AG20443 (cell line): ENCODE results near the gene FLRT1.

Source experiments
- DNase-seq: peaks from one replicate; pipeline ENCODE4 v3.0.0; 2012; ENCODE audit warnings: low spot score, mixed read lengths

Gene FLRT1

DNA sequence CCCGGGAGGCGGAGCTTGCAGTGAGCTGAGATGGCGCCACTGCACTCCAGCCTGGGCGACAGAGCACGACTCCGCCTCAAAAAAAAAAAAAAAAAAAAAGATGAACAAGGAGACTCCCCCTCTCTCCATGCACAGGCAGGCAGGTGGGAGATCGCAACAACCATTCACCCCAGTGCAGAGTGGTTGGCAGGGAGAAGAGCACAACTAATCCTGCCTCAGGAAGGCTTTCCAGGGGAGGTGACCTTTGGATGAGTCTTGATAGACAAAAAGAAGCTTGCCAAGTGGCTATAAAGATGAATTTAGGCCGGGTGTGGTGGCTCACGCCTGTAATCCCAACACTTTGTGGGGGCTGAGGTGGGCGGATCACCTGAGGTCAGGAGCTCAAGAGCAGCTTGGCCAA is 30.0 kb downstream of the FLRT1 start:
- no peak for DNase-seq

DNA sequence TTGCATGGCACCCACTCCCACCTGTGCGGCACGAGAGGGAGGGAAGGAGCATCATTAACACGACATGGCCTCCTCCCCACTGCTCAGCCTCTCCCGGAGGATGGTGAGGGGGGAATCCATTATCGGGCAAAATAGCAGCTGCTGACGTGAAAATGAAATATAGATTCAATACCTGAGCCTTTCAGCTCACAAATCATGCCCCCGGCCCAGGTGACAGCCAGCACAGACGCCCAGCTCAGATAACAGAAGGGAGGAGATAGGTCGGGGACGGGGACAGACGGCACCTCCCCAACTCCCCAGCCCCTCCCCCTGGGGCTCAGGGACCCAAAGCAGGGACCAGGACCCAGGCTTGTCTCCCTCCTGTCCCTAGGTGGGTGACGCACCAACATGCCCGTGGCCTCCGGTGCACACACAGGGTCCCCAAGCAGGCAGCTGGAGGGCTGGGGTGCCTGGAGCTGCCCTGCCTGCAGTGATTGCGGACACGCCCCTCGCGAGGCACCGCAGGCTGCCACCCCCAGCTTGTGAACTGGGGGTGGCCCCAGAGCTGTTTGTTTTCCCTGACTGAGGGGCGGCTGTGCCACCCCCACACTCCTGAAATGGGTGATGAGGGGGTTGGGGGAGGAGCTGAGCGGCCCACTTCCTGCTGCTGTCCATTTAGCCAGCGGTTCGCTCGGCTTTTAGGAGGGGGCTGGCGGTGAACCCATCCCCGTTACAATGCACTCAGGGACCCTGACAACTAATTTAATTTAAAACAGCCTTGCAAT is 31.7 kb downstream of the FLRT1 start:
- no peak for DNase-seq

DNA sequence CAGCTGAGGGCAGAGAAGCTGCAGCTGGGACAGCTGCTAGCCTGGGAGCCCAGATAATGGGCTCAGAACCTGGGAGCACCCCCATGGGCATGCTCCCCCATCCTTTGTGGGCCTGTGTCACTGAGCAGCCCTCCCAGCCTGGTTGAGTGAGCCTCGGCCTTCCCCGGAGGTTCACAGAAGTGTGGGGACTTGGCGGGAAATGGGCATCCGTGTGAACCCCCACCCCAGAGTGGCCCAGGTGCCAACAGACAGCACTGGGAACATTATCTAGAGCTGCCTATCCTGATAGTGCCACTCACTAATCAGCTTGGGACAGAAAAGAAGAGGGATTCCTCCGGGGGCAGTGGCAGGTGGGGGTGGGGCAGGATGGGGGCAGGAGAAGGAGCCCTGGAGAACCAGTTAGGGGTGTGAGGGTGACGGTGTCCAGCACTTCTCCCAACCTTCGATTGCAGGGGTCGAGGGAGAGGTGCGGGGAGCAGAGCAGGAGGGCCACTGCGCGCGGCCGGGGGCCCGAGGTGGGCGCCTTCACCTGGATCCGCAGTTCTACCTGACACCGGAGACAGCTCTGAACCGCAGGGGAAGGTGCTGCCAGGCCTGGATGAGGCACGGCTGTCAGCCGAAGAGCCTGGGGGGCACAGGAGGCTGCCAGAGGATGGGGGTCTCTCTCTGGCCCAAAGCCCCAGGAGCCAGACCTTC is 33.1 kb downstream of the FLRT1 start:
- DNase-seq = no peak

DNA sequence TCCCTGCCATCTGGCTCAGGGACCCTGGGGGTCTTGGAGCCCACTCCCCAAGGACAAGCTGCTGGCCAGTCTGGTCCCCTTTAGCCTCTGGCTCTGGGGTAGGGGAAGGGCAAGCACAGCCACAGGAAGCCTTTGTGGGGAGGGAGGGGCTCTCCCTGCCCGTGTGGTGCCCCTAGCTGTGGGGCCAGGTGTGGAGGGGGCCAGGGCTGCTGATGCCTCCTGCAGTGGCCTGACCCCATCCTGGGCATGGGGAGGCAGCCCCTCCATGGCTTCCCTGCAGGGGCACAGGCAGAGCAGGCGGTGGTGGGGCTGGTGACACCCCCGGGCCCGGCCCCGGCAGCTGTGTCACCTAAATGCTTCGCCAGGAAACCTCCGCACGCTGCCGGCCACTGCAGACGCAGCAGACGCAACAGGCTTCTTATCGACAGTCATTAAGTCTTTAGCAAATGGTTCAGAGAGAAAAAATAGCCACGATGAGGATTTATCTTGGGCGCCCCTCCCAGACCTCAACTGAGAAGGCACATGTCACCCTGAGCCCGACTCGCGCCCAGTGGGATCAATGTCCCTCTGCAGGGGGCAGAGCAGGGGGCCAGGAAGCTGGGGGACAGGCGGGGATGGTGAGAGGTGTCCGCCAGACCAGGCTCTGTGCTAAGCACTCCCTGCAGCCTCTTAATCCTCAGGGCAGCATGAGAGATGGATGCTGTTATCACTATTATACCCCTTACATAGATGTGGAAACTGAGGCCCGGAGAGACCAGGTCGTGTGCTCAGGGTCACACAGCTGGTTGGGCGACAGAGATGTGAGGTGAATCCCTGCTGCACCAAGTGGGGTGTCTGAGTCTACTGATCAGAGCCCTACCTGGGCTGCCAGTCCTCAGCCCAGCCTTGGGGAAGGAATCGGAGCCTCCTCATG is 33.9 kb downstream of the FLRT1 start:
- DNase-seq = no peak

DNA sequence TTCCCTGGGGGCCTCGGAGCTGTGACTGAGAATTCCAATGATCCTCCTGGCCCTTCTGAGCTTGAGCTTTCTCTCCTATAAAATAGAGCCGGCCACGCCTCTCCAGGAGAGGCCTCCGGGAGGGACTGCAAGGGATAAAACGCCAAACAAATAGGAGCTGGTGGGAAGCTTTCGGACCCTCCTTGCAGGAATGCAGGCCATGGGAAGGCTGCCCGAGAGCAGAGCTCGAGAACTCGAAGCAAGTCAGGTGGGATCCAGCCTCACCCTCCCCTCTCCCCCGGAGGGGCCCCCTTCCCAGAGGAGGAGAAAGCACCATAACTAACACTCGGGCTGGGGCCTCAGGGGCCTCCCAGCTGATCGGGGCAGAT is 34.6 kb downstream of the FLRT1 start:
- DNase-seq = no peak

DNA sequence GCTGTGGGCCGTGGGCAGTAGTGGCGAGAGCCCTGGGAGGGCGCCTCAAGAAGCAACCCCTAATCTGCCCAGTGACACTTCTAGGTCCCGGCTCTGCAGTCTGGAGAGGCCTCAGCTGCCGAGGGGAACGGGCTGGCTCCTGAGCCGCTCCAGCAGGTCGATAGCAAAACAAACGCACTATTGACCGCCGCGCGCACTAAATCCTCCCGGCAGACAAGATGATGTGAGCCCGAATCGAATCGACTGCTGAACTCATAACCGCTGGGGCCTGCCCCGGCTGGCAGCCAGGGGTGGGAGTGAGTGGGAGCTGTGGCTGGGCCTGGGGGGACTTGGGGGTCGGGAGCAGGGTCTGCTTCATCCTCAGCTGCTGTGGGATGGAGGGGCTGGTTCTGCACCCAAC is 36.1 kb downstream of the FLRT1 start:
- DNase-seq = no peak

DNA sequence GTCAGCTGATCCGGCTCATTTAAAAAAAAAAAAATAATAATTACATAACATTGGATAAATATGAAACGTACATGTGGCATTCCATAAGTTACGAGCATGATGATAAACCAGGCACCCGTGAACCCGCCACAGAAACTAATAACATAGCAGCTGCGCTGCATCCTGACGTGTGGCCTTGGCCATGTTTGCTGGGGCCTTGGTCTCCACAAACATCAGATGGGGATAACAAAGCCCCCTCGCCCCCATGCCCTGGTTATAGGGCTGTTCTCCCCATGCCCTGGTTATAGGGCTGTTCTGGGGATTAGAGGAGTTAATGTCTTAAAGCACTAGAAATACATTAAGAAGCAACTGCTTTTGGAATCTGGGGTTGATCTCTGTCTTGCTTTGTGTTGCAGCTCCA is 36.7 kb downstream of the FLRT1 start:
- DNase-seq = no peak

DNA sequence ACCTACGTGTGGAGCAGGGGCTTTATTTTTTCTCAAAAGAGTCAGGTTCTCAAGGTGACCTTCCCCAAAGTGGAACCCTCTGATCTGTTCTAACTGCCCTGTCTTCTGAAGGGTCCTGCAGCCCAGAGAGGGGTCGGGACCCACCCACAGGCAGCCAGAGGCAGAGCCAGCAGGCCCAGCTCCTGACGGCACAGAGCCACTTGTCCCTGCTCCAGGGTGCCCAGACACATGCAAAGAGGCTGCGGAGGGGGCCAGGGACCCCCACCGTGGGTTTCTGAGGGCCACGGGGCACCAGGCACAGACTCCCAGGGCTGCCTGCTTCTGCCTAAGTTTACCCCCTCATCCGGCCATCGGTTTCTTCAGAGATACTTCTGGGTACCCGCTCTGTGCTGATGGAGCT is 37.1 kb downstream of the FLRT1 start:
- no peak for DNase-seq

DNA sequence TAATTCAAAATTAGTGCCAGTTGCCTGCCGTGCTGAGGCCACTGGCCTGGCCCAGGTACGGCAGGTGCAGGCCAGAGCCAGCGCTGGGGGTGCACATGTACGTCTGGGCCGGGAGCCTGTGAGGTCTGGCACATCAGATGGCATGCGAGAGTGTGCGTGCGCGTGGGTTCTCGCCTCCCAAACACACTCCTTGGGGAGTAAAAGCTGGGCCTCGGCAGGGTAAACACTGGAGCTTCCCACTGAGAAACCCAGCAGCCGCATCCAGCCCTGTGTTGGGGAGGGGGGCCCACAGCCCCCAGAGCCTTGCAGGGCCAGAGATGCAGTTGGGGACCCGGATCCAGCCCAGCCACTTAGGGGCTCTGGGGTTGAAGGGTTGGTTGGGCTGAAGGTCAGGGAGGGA is 37.8 kb downstream of the FLRT1 start:
- no peak for DNase-seq

DNA sequence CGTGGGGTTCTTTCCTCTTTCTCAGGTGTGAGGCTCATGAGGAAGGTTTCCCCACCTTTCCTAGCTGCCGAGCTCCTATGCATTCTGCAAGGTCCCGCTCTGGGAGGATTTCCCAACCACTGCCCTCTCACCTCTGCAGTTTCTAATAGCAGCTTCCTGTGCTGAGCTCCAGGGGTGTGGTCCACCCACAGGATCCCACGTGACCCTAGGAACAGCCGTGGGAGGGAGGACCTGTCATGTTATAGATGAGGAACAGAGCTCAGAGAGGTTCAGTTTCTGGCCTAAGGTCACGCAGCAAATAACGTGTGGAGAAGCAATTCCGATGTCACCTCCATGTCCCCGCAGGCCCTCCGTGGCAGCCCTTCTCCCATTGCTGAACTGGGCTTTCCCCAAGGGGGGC is 38.5 kb downstream of the FLRT1 start:
- no peak for DNase-seq

DNA sequence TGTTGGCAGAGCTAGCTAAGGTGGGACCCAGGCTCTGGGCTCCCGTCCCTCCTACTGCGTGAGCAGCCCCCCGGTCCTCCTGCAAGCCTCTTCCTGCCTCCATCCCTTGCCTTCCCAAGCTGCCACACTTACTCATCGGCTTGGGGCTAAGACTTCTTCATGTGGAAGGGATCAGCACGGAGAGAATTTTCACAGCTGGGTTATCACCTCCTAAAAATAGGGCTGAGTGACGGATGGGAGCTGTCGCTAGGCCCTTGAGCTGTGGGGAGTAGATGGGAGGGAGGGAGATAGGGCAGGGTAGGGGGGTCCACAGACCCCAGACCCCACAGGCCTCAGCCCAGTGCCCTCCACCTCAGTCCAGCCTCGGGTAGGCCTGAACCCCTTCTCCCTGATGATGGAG is 41.0 kb downstream of the FLRT1 start:
- DNase-seq = no peak

DNA sequence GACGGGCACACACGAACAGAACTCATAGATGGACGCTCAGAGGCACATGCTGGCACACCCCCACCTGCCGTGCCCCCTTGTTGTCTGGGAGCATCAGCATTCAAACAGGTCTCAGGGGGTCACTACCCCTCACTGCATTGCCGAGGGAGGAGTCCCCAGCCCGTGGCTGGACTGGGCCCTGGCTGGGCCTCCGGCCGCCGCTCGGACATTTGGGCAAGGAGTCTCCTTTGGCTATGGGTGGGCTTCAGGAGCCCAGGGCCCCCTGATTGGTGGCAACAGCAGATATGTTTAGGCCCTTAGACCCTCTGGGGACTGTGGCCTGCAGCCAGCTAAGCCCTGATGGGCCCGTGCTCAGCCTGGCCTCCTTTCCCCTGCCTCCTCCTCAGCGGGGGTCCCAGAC is 41.9 kb downstream of the FLRT1 start:
- no peak for DNase-seq

DNA sequence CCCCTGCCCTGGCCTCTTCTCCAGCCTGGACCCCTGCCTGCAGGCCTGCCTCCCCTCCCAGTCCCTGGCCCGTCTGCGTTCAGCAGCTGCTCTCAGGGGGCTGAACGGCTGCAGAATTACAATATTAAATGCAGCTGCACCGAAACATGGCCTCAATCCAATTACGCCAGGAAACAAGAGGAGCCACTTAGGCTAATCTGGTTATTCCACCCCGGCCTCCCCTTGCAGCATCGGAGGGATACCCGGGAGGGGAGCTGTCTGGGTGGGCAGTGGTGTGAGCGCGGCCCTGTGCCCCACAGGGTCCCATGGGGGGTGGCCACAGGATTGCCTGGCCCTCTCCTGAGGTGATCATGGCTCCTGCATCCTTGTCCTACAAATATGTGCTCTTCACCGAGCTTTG is 42.6 kb downstream of the FLRT1 start:
- no peak for DNase-seq

DNA sequence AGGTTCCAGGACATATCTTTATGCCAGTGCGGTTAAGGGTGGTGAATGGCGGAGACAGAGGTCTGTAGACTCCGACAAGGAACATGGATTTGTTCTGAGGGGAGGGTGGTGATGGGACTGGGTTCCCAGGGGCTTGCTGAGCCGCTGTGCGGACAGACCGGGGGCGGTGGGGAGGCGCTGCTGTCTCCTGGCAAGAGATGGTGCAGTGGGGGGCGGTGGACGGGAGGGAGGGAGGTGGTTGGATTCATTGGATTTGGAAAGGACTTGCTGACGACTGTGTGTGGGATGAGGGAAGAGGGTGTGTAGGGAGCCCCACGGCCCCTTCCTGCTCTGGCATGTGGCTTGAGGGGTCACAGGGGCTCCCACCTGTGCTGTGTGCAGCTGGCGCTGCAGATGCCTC is 43.2 kb downstream of the FLRT1 start:
- no peak for DNase-seq

DNA sequence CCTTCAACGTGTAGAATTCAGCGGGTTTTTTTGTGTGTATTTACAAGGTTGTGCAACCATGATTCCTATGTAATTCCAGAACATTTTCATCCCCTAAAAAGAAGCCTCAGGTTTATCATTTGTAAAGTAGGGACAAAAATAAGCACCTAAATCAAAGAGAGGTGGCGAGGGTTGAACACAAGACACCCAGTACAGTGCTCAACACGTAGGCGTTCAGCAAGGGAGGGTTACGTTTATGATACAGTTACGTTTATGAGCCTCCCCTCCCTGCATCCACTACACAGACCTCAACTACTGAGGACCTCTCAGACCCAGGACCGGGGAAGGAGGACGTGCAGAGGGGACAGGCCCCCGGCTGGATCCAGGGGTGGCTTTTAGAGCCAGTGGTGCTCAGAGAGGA is 44.7 kb downstream of the FLRT1 start:
- DNase-seq = no peak

DNA sequence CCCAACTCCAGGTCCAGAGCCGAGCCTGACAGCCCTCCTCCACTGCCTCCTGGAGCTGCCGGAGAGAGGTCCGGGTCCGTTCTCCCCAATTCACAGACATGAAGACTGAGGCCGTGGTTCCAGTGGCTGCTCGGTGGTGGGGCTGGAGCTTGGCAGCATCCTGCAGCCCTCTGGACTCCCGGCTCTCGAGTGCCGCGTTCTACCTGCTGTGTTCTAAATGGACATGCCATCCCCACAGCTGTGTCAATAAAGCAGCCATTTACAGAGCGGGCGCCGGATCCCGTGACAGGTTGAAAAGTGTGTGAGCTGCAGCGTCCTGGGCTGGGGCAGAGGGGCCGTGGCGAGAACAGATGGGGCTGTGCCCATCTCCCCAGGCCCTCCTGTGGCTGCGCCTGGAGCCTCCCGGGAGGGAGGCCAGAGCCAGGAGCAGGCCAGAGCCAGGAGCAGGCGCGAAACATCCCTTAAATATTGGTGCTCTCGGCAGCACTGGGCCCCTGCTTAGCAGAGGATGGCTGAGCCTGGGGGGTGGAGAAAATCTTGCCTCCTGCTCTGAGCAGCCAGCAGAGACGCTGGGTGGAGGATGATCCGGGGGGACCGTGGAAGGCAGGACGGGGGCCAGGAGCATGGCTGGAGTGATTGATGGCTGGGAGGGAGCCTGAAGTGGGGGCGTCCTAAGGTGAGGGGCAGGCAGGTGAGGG is 46.2 kb downstream of the FLRT1 start:
- no peak for DNase-seq

DNA sequence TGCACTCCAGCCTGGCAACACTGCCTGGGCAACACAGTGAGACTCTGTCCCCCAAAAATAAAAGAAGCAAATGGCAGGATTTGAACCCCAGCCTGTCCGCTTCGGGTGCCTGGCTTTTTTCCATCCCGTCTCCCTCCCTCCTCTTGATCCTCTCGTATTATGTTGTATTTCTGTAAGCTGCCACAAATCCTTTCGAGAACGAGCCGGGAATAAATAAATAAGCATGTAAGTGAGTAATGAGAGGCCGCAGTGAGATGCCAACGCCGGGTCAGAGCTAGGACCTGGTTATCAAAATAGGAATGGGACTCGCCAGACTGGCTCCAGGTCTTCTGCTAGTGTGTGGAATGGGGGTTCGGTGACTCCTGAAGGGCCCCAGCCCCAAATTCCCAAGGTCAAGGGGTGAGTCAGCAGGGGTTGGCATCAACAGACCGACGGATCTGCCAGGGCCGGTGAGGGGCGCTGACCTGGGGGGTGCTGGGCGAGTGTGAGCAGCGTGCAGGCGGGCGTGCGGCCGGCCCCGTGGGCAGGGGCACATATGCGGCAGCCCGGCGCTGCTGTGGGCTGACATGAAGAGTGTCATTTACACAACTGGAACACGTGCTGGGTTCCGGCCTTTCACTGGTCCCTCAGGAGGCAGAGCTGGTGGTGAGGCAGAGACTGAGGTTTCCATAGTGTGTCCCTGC is 47.8 kb downstream of the FLRT1 start:
- no peak for DNase-seq

DNA sequence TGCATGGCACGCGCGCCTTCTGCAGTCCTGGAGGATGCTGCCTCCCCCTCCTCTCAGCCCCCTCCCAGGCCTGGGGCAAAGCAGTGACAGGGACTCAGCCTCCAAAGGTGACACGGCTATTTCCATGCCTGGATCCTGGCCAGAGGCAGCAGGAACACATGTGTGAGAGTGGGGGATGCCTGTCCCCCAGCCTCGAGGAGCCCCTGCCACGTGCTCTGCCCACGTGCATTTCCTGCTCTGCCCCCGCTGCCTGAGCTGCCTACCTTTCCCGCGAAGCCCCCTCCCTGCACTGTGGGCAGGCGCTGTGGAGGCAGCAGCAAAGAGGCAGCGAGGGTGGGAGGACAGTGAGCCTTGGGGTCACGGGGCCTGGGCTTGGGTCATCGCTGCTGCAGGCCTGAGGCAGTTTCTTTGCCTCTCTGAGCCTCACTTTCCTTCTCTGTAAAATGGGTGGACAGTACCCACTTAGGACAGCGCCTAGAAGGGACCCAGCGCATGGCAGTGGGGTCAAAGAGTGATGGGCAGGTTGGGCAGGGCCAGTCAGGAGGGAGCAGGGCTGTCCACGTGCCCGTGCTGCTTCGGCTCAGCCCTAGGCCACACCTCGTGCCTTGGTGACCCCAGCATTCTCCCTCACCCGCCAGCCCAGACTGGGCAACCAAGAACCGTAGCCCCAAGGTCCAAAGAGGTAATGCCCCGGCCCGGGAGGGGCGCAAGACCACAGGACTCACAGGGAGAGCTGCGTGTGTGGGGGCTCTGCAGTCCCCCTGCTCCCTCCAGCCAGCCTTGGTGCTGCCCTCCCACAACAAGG is 48.6 kb downstream of the FLRT1 start:
- DNase-seq = no peak

DNA sequence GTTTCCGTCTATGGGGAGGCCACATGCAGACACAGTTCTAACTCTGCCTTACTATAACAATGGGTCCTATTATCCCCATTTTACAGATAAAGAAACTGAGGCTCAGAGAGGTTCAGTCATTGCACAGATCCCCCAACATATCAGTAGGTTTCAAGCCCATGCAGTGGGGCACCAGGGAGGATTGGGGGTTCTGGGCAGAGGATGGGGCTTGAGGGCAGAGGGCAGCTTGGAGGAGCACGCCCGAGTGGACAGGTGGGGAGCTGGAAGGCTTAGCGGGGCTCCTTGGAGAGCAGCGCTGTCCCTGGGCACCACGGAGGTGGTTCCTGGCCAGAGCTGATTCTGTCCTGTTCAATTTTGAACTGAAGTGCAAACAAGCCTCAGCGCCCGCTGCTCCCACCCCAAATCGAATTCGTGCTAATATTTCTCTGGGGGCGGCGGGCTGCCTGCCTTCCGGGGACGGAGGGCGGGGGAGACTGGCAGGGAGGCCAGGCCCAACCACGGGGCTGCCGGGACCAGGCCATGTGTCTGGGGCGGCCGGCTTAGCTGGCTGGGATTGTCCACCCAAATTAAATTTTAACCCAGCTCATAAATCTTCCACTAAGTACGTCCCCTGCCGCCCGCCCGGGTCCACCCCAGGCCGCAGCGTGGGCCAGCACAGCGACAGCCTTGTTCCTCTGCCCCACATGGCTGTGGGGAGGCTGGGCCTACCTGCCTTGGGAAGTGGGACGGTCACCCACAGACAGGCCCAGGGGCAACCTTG is 49.4 kb downstream of the FLRT1 start:
- DNase-seq = no peak
